GM21825 (cell line): ENCODE results near the gene RAB6B.

Source experiments
- ATAC-seq: cut with Tn5 transposase; IDR thresholded peaks from one replicate; pipeline ENCODE4 v1.9.1; 2021; ENCODE audit warnings: mild to moderate bottlenecking, moderate library complexity; ENCODE audit not compliant: unreplicated experiment

The RAB6B gene

DNA sequence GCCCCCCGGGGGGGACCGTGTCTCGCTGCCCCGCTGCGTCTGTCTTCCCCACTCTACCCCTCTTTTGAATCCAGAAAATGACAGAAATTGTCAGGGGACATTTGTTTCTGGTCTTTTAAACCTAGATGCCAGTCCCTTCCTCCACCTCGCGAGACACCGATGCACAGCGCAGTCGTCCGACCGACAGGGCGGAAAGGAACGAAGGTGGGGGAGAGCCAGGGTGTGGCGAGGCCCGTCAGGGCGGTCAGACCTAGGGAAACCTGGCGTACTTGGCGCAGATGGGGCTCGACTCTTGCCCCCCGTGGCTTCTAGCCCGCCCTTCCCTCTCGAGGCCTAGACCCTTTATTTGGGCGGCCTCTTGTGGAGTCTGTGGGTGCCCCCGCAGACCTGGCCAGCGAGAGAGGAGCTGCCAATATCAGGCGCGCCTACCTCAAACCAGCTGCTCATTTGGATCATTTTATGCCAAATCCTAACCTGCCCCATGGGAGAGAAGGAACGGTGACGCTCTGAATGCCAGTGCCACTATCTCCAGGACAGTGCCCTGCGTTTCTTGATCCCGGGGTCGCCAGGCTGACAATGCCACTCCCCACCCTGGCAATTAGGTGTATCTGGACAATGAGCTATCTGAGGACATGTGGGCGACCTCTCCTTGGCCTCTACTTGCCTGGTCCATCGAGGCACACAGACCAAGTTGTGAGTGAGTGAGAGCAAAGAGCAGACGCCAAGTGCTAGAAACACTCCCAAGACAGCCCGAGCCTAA, 500 bp upstream of the RAB6B start:
- no peak for ATAC-seq

DNA sequence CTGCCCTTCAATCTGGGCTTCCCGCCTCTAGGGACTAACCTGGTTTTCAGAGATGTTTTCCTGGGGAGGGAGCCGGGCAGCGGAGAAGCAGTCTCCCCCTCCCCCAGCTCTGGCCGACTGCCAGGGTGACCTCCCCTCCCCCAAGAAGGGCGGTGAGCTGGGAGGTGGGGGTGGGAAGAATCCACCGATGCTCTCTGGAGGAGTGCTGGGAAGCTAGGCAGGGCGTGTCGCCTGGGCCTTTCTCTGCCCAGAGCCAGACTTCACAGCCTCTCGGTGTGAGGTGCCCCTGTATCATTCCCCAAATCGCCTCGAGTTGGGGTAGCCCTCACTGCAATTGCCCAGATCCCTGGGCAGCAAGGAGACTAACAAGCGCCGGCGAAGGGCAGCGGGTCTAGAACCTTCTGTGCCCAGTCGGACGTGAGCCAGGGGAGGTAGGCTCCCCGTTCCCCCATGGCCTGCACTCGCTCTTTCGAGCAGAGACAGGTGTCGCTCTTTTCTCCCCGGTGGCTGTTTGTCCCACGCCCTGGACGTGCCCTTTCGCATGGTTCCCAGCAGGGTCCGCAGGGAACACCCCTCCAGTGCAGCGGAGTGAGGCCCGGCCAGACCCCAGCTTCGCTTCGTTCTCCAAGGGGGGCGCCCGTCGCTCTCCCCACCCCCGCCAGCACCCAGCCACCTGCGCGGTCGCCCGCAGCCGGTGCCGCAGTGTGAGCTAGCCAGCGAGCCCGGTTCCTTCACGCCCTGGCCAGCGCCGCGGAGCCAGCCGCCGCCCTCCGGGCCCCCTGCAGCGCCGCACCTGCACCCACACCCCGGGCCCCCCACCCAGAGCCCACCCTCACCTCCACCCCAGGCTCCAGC, 1.1 kb downstream of the RAB6B start:
- no peak for ATAC-seq

- no peak for ATAC-seq
Measured at GRCh38 chr3:133893683-133894352, 1.9 kb downstream of the RAB6B start.

GRCh38 chr3:133892541-133893231, 3.0 kb downstream of the RAB6B start:
- no peak for ATAC-seq

DNA sequence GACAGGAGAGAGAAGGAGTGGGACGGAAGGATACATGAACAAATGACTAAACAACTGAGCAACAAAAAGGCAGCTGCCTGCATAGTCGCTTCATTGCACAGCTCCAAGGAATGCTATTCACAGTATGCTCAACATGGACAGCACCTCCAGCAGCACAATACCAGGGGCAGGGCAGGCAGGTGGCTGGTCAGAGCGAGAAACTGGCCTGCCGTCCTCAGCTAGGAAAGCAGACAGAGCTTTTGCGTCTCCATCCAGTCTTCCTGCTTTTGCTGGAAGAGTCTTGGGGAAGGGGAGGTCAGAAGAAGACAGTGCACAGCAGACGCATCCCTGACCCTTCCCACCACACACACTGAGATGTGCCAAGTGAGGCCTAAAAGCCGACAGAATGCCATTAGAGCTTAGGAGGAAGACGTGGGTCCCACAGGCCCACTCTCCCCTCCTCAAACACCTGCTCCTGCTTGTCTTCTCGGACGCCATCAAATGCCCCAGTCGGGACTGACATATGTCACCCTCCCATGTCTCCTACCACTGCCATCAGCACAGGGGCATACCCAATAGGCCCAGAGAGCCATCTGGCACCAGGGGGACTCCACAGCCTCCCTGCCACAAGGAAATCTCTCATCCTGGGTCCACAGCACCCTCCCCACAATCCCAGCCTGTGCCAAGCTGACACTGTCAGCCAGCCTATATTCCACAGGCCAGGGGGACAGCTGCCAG, 3.9 kb downstream of the RAB6B start:
- no peak for ATAC-seq

GRCh38 chr3:133890972-133891644, 4.6 kb downstream of the RAB6B start:
- no peak for ATAC-seq

DNA sequence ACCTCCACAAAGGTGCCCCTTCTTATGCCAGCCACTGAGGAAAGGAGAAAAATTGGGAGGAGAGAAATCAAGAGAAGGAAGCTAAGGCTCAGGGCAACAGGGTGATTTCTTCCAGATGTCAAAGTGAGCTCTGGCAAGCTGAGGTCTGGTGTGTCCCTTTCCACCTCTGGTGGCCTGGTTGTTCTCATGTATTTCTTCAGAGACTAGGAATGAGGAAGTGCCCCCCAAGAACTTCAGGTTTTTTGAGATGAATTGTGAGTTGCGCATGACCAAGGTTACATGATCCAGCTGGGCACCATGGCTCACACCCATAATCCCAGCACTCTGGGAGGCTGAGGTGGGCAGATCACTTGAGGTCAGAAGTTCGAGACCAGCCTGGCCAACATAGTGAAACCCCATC, 5.6 kb downstream of the RAB6B start:
- ATAC-seq: no peak

GRCh38 chr3:133888726-133889340, 6.8 kb downstream of the RAB6B start:
- ATAC-seq: no peak

GRCh38 chr3:133887803-133888703, 7.6 kb downstream of the RAB6B start:
- no peak for ATAC-seq

- ATAC-seq: no peak
Measured at GRCh38 chr3:133887074-133887802, 8.4 kb downstream of the RAB6B start.

- ATAC-seq: no peak
Measured at GRCh38 chr3:133886031-133886722, 9.5 kb downstream of the RAB6B start.

- no peak for ATAC-seq
Measured at GRCh38 chr3:133884887-133885711, 10.6 kb downstream of the RAB6B start.

GRCh38 chr3:133884054-133884886, 11.4 kb downstream of the RAB6B start:
- ATAC-seq: no peak

- ATAC-seq: no peak
Measured at GRCh38 chr3:133883641-133884040, 12.0 kb downstream of the RAB6B start.

- no peak for ATAC-seq
Measured at GRCh38 chr3:133882986-133883586, 12.6 kb downstream of the RAB6B start.
